ENCODE measurements around the gene PAXX. TPM values are rescaled to one million over a fixed set of nuclear protein-coding genes. Genes with fewer than 3 reads are reported as not detected.

Gene PAXX
- total RNA-seq, 4 donors from 2014 or later = 65.7 to 142 (median 68.9) TPM

- Histone ChIP-seq H3K27ac (no peak overlapping the region), H3K27me3 (no peaks in the 10 kb centered on the region), H3K4me3 (no peak overlapping the region), H3K9me3 (no peaks in the 10 kb centered on the region), H3K4me1 (peaks cover 0 to 30% (median 12%) of the 10 kb centered on the region in 4 donors), H3K36me3 (peaks cover 0 to 52% (median 0%) of the 10 kb centered on the region in 3 donors)
- DNase-seq (ENCODE audit: low spot score in 2 of 2) = no peak
- 81 to 83% methylated on average over 9 of the region's 9 CpGs for WGBS, 2 donors
- TF ChIP-seq POLR2A (IDR thresholded peaks at IDR 0.05) (no peak), EP300 (IDR thresholded peaks at IDR 0.05) (no peak)
- TF ChIP-seq, protein P1, sequence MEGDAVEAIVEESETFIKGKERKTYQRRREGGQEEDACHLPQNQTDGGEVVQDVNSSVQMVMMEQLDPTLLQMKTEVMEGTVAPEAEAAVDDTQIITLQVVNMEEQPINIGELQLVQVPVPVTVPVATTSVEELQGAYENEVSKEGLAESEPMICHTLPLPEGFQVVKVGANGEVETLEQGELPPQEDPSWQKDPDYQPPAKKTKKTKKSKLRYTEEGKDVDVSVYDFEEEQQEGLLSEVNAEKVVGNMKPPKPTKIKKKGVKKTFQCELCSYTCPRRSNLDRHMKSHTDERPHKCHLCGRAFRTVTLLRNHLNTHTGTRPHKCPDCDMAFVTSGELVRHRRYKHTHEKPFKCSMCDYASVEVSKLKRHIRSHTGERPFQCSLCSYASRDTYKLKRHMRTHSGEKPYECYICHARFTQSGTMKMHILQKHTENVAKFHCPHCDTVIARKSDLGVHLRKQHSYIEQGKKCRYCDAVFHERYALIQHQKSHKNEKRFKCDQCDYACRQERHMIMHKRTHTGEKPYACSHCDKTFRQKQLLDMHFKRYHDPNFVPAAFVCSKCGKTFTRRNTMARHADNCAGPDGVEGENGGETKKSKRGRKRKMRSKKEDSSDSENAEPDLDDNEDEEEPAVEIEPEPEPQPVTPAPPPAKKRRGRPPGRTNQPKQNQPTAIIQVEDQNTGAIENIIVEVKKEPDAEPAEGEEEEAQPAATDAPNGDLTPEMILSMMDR (IDR thresholded peaks at IDR 0.05) = no peak
These were observed 46.7 kb downstream of the PAXX start for GRCh38 chr9:137038916-137039315.

- TF ChIP-seq POLR2A (IDR thresholded peaks at IDR 0.05) = no peak
- H3K36me3 ChIP-seq = peaks cover 0 to 52% (median 0%) of the 10 kb centered on the region in 3 donors
- no peaks in the 10 kb centered on the region for H3K27me3 ChIP-seq
- DNase-seq (ENCODE audit: low spot score in 2 of 2) = no peak
- 85 to 89% methylated on average over 9 to 30 of the region's 32 CpGs for WGBS, 2 donors
- no peak overlapping the region for H3K4me3 ChIP-seq
- H3K9me3 ChIP-seq = no peaks in the 10 kb centered on the region
- H3K27ac ChIP-seq = no peak overlapping the region
- H3K4me1 ChIP-seq = peaks cover 0 to 33% (median 16%) of the 10 kb centered on the region in 4 donors
These were observed 47.6 kb downstream of the PAXX start for GRCh38 chr9:137039611-137040366.

- Histone ChIP-seq H3K27me3 (no peaks in the 10 kb centered on the region), H3K4me3 (peak overlapping the region in 1 of 4 donors; percentile 23), H3K36me3 (peaks cover 0 to 52% (median 0%) of the 10 kb centered on the region in 3 donors), H3K27ac (no peak overlapping the region), H3K4me1 (peaks cover 0 to 32% (median 17%) of the 10 kb centered on the region in 4 donors), H3K9me3 (no peaks in the 10 kb centered on the region)
- TF ChIP-seq, protein P1 (IDR thresholded peaks at IDR 0.05) = no peak
- no peak for TF ChIP-seq POLR2A (IDR thresholded peaks at IDR 0.05)
- no peak for TF ChIP-seq EP300 (IDR thresholded peaks at IDR 0.05)
- 88 to 93% methylated on average over 6 to 14 of the region's 23 CpGs for WGBS, 2 donors
- DNase-seq (ENCODE audit: low spot score in 2 of 2) = no peak
These were observed 48.3 kb downstream of the PAXX start for GRCh38 chr9:137040568-137040967.

- no peaks in the 10 kb centered on the region for H3K27me3 ChIP-seq
- H3K27ac ChIP-seq = no peak overlapping the region
- H3K9me3 ChIP-seq = no peaks in the 10 kb centered on the region
- no peak for DNase-seq (ENCODE audit: low spot score in 2 of 2)
- H3K4me3 ChIP-seq = peak overlapping the region in 1 of 4 donors; percentile 23
- 45 to 55% methylated on average over 10 of the region's 16 CpGs for WGBS, 2 donors
- TF ChIP-seq, protein P1 (IDR thresholded peaks at IDR 0.05) = no peak
- TF ChIP-seq POLR2A (IDR thresholded peaks at IDR 0.05) = no peak
- TF ChIP-seq EP300 (IDR thresholded peaks at IDR 0.05) = no peak
- peaks cover 0 to 32% (median 18%) of the 10 kb centered on the region in 4 donors for H3K4me1 ChIP-seq
- peaks cover 0 to 52% (median 0%) of the 10 kb centered on the region in 3 donors for H3K36me3 ChIP-seq
These were observed 48.9 kb downstream of the PAXX start for GRCh38 chr9:137041124-137041523.

- WGBS, 2 donors = 68 to 69% methylated on average over 25 to 27 of the region's 36 CpGs
- peaks cover 0 to 41% (median 0%) of the 10 kb centered on the region in 3 donors for H3K36me3 ChIP-seq
- peak overlapping the region in 1 of 4 donors; percentile 67 for H3K27ac ChIP-seq
- H3K27me3 ChIP-seq = peaks cover 0 to 1% of the 10 kb centered on the region in 2 donors
- DNase-seq (ENCODE audit: low spot score in 2 of 2) = no peak
- TF ChIP-seq, protein P1 (IDR thresholded peaks at IDR 0.05) = no peak
- TF ChIP-seq EP300 (IDR thresholded peaks at IDR 0.05) (no peak), POLR2A (IDR thresholded peaks at IDR 0.05) (no peak)
- H3K4me1 ChIP-seq = peaks cover 0 to 40% (median 24%) of the 10 kb centered on the region in 4 donors
- H3K4me3 ChIP-seq = peak overlapping the region in 2 of 4 donors; percentile 9 to 76
- H3K9me3 ChIP-seq = no peaks in the 10 kb centered on the region
These were observed 50.8 kb downstream of the PAXX start for GRCh38 chr9:137042751-137043727.

Measured in tibial nerve (tissue), 4 donors.